HG03045 (cell line): ENCODE results near the gene CCDC86.

Experiments
- ATAC-seq: cut with Tn5 transposase; IDR thresholded peaks from one replicate; pipeline ENCODE4 v1.9.1; 2021; ENCODE audit warnings: mild to moderate bottlenecking, moderate library complexity; ENCODE audit not compliant: unreplicated experiment

Gene CCDC86

GRCh38 chr11:60830478-60831142 is 11.3 kb upstream of the CCDC86 start:
- no peak for ATAC-seq

- peak; percentile 82 for ATAC-seq
Observed at GRCh38 chr11:60831143-60831500, 10.8 kb upstream of the CCDC86 start.

DNA sequence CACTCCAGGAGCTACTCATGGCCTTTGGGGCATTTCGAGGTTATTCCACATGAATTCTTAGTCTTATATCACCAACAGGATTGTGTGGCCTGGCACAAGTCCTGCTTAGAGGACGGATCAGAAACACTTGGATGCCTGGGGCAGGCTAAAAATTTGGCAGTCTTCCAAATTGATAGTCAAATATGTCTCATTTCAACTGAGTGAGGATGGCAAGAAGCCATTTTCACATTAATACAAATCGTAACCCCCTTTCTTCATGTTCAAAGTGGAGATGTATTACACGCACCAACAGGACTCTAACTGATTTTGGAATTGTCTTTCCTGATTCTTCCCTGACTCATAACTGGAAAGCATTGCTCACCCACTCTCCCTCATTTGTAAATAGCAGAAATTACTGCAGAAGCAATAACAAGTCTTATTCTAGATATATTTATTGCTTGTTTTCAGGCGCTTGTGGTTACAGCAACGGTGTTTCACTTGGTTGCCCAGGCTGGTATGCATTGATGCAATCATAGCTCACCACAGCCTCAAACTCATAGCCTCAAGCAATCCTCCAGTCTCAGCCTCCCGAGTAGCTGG is 10.3 kb upstream of the CCDC86 start:
- ATAC-seq = no peak

DNA sequence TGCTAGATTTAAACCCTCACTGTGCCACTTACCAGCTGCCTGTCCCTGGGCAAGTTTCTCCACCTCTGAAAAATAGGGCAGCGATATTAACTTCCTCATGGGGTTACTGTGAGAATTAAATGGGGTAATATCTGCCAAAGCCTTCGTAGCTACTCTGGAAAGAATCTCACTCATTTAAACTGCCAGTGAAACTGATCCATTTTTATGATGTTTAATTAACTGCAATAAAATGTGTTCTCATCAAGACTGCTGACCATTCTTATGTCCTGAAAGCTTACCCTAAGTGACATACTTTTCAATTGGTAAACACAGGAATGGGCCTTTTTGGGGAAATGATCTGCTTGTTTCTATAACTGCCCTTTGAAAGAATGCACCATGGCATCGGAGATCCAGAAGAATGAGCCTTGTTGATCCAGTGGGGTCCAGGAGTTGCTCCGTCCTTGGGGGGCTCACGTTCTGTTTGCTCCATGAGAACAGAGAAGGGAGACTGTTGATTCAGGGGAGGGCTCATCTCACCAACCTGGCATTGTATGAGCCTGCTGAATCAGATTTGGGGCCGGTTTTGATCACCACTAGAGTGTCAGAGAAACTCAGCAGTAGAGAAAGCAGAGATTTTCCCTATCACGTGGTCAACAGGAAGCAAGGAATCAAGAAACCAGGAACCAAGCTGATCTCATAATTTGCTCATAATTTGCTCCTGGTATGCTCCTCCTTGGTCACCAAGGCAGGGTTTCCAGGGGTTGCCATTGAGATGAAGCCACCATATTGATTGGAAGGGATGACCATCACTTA is 7.0 kb upstream of the CCDC86 start:
- no peak for ATAC-seq

GRCh38 chr11:60835534-60835846 is 6.4 kb upstream of the CCDC86 start:
- ATAC-seq = no peak

DNA sequence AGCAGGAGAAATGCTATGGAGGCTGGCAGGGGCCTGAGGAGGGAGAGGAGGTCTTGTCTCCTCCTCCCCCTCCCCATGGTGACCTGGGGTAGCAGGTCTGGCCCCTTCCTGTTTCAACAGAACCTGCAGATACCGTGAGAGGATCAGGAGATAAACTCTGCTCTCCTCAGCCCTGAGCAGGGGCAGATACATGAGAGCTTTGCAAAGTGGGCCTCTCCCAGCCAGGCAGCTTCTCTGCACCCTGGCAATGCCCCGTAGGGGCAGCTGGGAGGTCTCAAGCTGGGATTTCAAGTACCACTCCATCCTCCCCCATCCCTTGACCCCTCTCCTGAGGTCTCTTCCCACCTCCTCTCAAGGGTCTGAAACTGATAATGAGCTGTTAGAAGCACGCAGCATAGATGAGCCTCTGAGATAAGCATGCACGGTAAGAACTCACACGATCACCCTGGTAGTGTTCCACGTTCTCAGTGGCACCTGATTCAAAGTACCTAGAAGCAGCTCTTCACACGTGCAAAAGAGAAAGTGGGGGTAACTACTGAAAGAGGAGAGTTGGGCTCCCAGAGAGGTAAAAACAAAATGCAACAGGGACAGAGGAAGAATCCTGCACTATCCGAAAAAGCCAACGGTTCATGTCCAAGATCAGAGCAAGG is 4.9 kb upstream of the CCDC86 start:
- ATAC-seq = no peak

DNA sequence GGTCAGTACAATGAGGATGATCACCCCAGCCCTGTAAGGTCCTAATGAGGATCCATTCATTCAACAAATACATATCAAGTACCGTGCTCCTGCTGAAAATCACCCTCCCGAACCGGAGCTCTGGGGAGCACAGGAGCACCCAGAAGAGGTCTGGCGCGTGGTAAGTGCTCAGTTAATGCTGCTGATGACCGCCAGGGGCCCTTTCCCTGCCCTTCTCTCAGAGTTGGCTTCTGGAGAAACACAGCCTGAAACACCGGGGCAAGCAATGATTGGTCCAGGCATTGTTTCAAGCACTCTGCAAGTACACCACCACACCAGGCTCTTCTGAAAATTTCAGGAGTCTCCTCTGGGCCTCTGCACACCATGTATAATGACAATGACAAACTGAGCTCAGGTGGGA is 3.8 kb upstream of the CCDC86 start:
- no peak for ATAC-seq

GRCh38 chr11:60840470-60841430 is 1.2 kb upstream of the CCDC86 start:
- no peak for ATAC-seq

DNA sequence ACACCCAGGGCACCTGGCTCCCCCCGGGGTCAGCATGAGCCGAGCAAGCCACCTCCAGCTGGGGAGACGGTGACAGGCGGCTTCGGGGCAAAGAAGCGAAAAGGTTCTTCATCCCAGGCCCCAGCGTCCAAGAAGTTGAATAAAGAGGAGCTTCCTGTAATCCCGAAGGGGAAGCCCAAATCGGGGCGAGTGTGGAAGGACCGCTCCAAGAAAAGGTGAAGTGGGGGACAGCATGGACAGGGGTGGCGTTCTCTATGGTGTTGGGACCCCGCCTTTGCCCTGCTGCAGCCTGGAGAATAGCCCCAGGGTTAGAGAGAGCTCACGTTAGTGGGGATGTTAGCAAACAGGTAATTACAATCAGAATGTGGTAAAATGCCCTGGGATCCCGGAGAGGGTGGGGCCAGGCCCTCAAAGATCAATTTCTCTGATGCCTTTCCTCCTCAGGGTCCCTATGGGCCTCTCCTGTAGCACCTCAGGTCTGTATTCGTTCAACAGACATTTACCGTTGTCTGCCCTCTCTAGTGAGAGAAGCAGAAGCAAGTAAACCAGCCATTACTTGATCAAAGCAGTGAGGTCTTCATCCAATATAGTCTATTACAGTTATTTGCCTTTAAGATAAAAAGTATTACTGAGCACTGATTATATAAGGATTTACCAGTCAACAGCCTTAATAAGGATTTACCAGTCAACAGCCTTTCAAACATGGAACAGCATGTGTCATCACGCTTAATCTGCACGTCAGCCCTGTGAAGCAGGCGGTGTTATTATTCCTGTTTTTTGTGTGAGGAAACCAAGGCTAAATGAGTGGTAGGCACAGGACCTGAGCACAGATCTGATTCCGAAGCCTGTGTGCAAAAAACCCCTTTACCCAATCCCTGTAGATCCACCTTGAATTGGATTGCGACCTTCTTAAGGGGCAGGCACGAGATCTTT is 1.0 kb downstream of the CCDC86 start:
- ATAC-seq = no peak

DNA sequence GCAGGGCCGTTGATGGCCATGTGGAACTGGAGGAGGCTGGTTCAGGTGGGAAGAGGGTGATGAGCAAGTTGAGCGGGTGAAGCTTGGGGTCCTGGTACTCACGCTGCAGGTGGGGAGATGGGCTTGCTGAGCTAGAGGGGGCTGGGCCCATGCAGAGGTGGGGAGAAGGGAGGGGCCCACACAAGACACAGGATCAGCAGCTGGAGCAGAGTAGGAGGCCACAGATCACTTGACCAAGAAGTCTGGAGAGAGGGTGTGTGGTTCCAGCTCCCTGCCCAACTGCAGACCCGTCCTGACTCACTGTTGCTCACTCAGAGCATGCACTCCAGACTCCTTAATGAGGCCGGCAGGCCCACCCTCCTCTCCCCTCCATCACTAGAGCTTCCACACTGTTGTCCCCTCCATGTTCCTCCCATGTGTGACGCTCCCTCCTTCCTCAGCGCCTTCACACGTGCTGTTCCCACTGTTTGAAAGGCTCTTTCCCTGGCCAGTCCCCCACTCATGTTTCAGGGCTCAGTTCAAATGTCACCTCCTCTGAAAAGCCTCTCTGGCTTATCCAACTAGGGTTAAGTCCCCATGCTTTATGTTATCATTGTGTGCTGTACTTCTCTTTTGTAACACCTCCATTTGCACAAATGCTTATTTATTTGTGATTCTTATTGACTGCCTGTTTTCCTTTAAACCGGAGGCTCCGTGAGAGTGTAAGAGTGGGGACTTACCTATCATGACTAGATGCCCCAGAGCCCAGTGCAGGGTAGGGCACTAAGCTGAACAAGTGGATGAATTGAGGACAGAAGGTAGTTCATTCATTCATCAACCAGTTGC is 2.3 kb downstream of the CCDC86 start:
- ATAC-seq = no peak

- no peak for ATAC-seq
Observed at GRCh38 chr11:60844870-60845221, 2.9 kb downstream of the CCDC86 start.

DNA sequence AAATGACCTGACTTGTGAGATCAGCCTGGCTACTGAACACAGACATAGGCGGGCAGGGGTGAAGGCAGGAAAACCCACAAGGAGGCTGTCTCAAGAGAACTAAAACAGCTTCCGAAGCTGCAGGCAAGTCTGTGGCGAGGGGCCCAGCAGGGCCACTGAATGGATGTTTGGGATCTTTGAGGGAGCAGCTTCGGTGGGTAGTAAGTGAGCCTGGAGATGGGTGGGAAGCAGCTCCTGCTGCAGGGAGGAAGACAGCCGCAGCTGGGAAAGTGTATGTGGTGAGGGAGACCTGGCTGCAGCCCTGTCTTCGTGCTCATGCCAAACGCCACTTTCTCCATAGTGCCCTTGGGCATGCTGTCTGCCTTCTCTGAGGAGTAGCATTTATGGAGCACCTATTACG is 3.4 kb downstream of the CCDC86 start:
- no peak for ATAC-seq

DNA sequence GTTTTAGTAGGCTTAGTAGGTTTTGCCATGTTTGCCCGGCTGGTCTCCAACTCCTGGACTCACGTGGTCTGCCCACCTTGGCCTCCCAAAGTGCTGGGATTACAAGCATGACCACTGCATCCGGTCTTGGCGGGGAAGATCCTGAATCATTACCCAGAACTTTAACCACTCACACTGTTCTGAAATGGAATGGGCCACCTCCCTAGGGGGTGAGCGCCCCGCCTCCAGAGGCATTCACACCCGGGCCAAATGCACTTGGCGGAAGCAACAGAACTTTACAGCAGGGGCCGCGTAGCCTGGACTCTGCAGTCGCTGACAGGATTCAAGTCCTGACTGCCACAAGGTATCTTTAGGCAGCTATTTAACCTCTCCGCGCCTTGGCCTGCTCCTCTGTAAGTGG is 5.4 kb downstream of the CCDC86 start:
- no peak for ATAC-seq

DNA sequence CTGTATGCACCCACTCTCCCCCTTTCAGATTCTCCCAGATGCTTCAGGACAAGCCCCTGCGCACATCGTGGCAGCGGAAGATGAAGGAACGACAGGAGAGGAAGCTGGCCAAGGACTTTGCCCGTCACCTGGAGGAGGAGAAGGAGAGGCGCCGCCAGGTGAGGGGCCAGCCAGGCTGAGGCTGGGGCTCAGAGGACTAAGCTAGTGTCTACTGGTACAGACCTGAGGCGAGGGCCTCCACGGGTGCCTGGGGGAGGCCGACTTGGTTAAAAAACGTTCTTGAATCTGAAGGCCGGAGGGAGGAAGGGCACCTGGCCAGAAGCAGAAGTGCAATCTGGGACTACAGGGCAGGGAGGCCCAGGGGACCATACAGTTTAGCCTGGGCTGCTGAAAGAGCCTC is 6.0 kb downstream of the CCDC86 start:
- ATAC-seq = no peak

GRCh38 chr11:60848714-60849151 is 6.8 kb downstream of the CCDC86 start:
- no peak for ATAC-seq

DNA sequence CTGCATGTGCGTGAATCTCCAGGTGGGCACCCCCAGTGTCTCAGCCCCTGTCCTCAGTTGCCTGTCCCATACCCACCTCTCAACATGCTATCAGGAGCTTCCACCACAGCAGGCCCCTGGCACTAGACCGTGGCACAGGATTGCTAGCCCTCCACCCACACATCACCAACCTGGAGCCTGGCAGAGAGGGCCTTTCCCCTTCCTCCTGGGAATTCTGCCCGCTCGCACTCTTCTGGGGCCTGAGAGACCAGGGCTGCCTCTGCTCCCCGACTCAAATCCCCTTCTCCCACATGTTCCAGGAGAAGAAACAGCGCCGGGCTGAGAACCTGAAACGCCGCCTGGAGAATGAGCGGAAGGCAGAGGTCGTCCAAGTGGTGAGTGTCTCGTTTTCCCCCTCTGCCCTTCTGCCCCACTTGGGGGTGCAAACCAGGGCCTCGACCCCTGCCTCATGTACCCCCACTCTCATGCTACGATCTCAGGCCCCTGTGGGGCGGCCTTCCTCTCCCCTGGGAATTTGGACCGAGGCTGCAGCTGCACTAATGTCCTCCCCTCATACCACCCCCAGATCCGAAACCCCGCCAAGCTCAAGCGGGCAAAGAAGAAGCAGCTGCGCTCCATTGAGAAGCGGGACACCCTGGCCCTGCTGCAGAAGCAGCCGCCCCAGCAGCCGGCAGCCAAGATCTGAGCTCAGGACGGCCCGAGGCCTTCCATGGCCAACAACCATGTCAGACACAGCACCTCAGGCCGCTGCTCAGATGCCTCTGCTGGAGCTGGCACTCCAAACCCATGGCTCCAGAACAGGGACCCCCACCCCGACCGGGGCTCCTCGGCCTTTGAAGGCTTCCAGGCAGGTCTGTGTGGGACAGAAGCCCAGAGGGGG is 8.0 kb downstream of the CCDC86 start:
- ATAC-seq = no peak

DNA sequence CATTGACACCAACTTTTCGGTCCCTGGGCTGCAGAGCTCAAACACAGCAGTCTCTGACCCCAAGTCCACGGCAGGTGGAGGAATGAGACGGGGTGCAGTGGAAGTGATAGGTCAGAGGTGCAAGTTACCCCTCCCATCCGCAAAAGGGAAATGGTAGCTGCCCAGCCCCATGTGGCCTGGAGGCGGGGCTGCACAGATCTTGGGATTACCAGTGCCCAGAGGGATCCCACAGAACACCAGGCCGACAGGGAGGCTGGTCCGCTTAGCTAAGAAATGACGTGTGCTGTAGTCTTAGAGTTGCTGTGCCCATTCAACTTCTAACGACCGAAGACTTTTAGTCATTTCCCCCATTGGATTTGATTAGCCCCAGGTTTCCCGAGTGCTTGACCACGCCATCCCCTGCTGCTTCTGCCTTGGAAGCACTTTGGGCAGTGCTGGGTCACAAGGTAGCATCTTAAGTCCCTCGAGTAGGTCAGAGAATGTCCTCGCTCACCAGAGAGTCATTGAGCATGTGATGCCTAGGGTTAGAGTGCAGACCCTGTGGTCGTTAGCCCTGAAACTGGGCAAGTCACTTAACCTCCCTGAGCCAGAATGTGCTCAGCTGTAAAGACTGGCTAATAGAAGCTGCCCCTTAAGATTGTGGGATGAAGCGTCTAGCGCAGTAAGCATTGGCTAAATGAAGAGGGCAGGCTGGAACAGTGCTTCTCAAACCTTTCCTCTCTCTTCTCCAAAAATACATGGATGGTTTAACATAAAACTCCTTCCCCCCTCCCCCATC is 9.6 kb downstream of the CCDC86 start:
- no peak for ATAC-seq
